K562 (cell line): ENCODE results near the gene PREX1. TPM values are rescaled to one million over a fixed set of nuclear protein-coding genes. Genes with fewer than 3 reads are reported as not detected.

Source experiments
- ATAC-seq: fragments of 200-7000 bp; cut with Tn5 transposase; 3 replicates; pipeline ENCODE4 v1.9.1; 2020; ENCODE audit warnings: moderate library complexity
- BruUV-seq: library from RNA; stranded (reverse); fragments of 400-500 nt; replicated peaks from 2 replicates; lab custom pipeline; 2021; lab: Mats Ljungman, UMichigan
- CTCF ChIA-PET: fragments of 300-600 bp; formaldehyde crosslinking; extraction: SDS; loops from one replicate; lab custom pipeline; 2021; ENCODE audit warnings: low intra/inter-chr PET ratio; lab: Yijun Ruan, JAX
- POLR2A ChIA-PET: fragments of 300-600, 350-650 bp; sonication (Branson Sonifier 250); formaldehyde crosslinking; extraction: SDS; loops from one replicate; lab custom pipeline; 2021; ENCODE audit warnings: antibody characterized with exemption, inconsistent platforms; lab: Yijun Ruan, JAX
- DNase-seq, 4 experiments: peaks; one replicate each; pipeline versions ENCODE4 v3.0.0 to v3.0.0-alpha.2; 2011 to 2018; ENCODE audit warnings: low spot score in 3 of 4, mixed read lengths in 3 of 4; ENCODE audit errors: extremely low read depth in 1 of 4
- FAIRE-seq: peaks from 2 replicates; lab custom pipeline; 2011; peaks lifted over from hg19 to GRCh38; lab: Jason Lieb, UNC
- H2AFZ ChIP-seq: 2 replicates; pipeline ENCODE4 v1.6.0; 2011; ENCODE audit warnings: low read depth, low read length, control low read depth, inconsistent platforms
- H3K27ac ChIP-seq: fragments of 200-600 bp; 3 replicates; pipeline ENCODE4 v1.8.0; 2011; ENCODE audit warnings: low read depth, mild to moderate bottlenecking, control low read depth, inconsistent platforms, low read length, moderate library complexity, mixed read lengths; ENCODE audit errors: extremely low read depth
- H3K27me3 ChIP-seq, 2 experiments: fragments of 300-600 bp in 1 of 2; 2 replicates in 1 of 2; 3 replicates in 1 of 2; pipeline versions ENCODE4 v1.6.0 to v1.8.0; 2011; ENCODE audit warnings: inconsistent platforms in 2 of 2, low read length in 2 of 2, mild to moderate bottlenecking in 1 of 2, mixed read lengths in 1 of 2, moderate library complexity in 1 of 2; ENCODE audit not compliant: control insufficient read depth in 2 of 2, insufficient read depth in 2 of 2
- H3K36me3 ChIP-seq: fragments of 300-600 bp; 3 replicates; pipeline ENCODE4 v1.8.0; 2011; ENCODE audit warnings: mild to moderate bottlenecking, low read length, inconsistent platforms; ENCODE audit not compliant: control insufficient read depth, insufficient read depth
- H3K4me1 ChIP-seq, 2 experiments: fragments of 200-600 bp in 1 of 2; replicated peaks in 1 of 2; 2 replicates in 1 of 2; 3 replicates in 1 of 2; pipeline versions ENCODE4 v1.5.1 to v1.8.0; 2011; ENCODE audit warnings: inconsistent platforms in 2 of 2, low read length in 2 of 2, mild to moderate bottlenecking in 1 of 2, mixed read lengths in 1 of 2, moderate library complexity in 1 of 2; ENCODE audit not compliant: control insufficient read depth in 2 of 2, insufficient read depth in 2 of 2
- H3K4me2 ChIP-seq: 2 replicates; pipeline ENCODE4 v1.6.1; 2011; ENCODE audit warnings: low read length, control low read depth, inconsistent platforms, mixed read lengths; ENCODE audit not compliant: insufficient read depth
- H3K4me3 ChIP-seq: fragments of 200-600 bp; sonication (generic), shearing (Covaris generic); 2 replicates; pipeline ENCODE4 v1.5.1; 2016; ENCODE audit warnings: control low read depth, inconsistent platforms
- H3K79me2 ChIP-seq: fragments of 200-600 bp; 3 replicates; pipeline ENCODE4 v1.8.0; 2011; ENCODE audit warnings: low read length, inconsistent platforms; ENCODE audit not compliant: control insufficient read depth, insufficient read depth
- H3K9ac ChIP-seq, 2 experiments: 2 replicates each; pipeline versions ENCODE4 v1.6.0 to v1.6.1; 2011; ENCODE audit warnings: low read depth in 2 of 2, low read length in 2 of 2, control low read depth in 1 of 2, inconsistent platforms in 1 of 2, mild to moderate bottlenecking in 1 of 2, mixed read lengths in 1 of 2; ENCODE audit not compliant: insufficient read depth in 1 of 2
- H3K9me1 ChIP-seq: one replicate; pipeline ENCODE4 v1.6.0; 2011; ENCODE audit warnings: inconsistent platforms, mild to moderate bottlenecking, low read length, moderate library complexity; ENCODE audit not compliant: control insufficient read depth, insufficient read depth
- H3K9me3 ChIP-seq: replicated peaks from 2 replicates; pipeline ENCODE4 v1.5.1; 2011; ENCODE audit warnings: low read depth, low read length, inconsistent platforms; ENCODE audit not compliant: control insufficient read depth, insufficient read depth
- H4K20me1 ChIP-seq: replicated peaks from 2 replicates; pipeline ENCODE4 v1.6.1; 2011; ENCODE audit warnings: low read length, inconsistent platforms, mixed read lengths; ENCODE audit not compliant: control insufficient read depth, insufficient read depth
- ARID4B ChIP-seq: sonication (generic); formaldehyde crosslinking; IDR thresholded peaks from 2 replicates; pipeline ENCODE4 v1.8.0; 2022; ENCODE audit warnings: mild to moderate bottlenecking, missing genetic modification reagents
- HDGF ChIP-seq: fragments of 450-650 bp; IDR thresholded peaks from 2 replicates; pipeline ENCODE4 v1.6.1; 2016
- LEF1 ChIP-seq: fragments of 450-650 bp; IDR thresholded peaks from 2 replicates; pipeline ENCODE4 v1.6.1; 2016; ENCODE audit warnings: mild to moderate bottlenecking
- MED1 ChIP-seq: sonication (generic); formaldehyde crosslinking; IDR thresholded peaks from 2 replicates; pipeline ENCODE4 v1.8.1; 2023; ENCODE audit warnings: missing genetic modification reagents, borderline replicate concordance
- NR4A1 ChIP-seq, 2 experiments: fragments of 250-450 bp in 1 of 2; fragments of 450-650 bp in 1 of 2; sonication (Bioruptor Pico) in 1 of 2; IDR thresholded peaks; 2 replicates each; pipeline versions ENCODE4 v1.4.0 to v1.6.1; 2016 to 2020; ENCODE audit warnings: mild to moderate bottlenecking in 2 of 2, missing compliant biosample characterization in 1 of 2, missing genetic modification characterization in 1 of 2, moderate library complexity in 1 of 2
- PHF8 ChIP-seq: fragments of 200-600 bp; sonication (generic); IDR thresholded peaks from 2 replicates; pipeline ENCODE4 v1.6.1; 2012; ENCODE audit warnings: mixed run types, mild to moderate bottlenecking, inconsistent platforms, low read length, moderate library complexity, borderline replicate concordance
- TFE3 ChIP-seq: fragments of 450-650 bp; formaldehyde crosslinking; IDR thresholded peaks from 2 replicates; pipeline ENCODE4 v1.4.0; 2020; ENCODE audit warnings: mild to moderate bottlenecking, mixed read lengths
- ZBTB26 ChIP-seq: fragments of 450-650 bp; formaldehyde crosslinking; IDR thresholded peaks from 2 replicates; pipeline ENCODE4 v1.4.0; 2022; ENCODE audit warnings: missing genetic modification characterization
- ZNF224 ChIP-seq: sonication (generic); formaldehyde crosslinking; IDR thresholded peaks from 2 replicates; pipeline ENCODE4 v1.8.0; 2022; ENCODE audit warnings: mild to moderate bottlenecking, missing genetic modification reagents
- ZNF311 ChIP-seq: fragments of 250-450 bp; sonication (Bioruptor Pico); IDR thresholded peaks from 2 replicates; pipeline ENCODE4 v1.4.0; 2020; ENCODE audit warnings: mild to moderate bottlenecking, moderate library complexity
- ZNF551 ChIP-seq: fragments of 250-450 bp; sonication (Bioruptor Pico); IDR thresholded peaks from 2 replicates; pipeline ENCODE4 v1.5.0; 2021; ENCODE audit warnings: mild to moderate bottlenecking, moderate library complexity
- ZNF76 ChIP-seq: fragments of 250-450 bp; sonication (Bioruptor Pico); IDR thresholded peaks from 2 replicates; pipeline ENCODE4 v1.4.0; 2020; ENCODE audit warnings: mild to moderate bottlenecking, moderate library complexity, borderline replicate concordance
- WGBS: fragments of 100-300 bp; shearing (Covaris generic); methylation state at CpG from one replicate; pipeline ENCODE4 v1.1.6; 2016; ENCODE audit warnings: low coverage, mixed read lengths; ENCODE audit not compliant: insufficient coverage; ENCODE audit errors: missing lambda C conversion rate; 5-methylcytosine and 5-hydroxymethylcytosine counted together
- in situ Hi-C: fragments of 300-500 bp; cut with MboI; formaldehyde crosslinking; loops from 4 replicates; pipeline ENCODE4 v1.15.0; 2018; ENCODE audit warnings: inconsistent platforms, mixed read lengths
- intact Hi-C: fragments of 100-400 bp; cut with micrococcal nuclease; formaldehyde crosslinking; loops from 2 replicates; pipeline ENCODE4 v1.14.2; 2022
- polyA plus RNA-seq, 8 experiments: library from polyadenylated mRNA; depleted of rRNA in 4 of 8; stranded (reverse) in 5 of 8; unstranded in 3 of 8; fragments of >200 nt; fragmentation: Nextera tagmentation in 2 of 8; fragmentation: Illumina TruSeq in 1 of 8; extraction: Ambion mirVana in 2 of 8; extraction: Trizol in 1 of 8; gene quantifications; 2 replicates each; pipeline versions ENCODE4 v1.2.1 to v1.2.3, GENCODE V29; 2011 to 2014; ENCODE audit warnings: inconsistent platforms in 1 of 8, missing spikeins in 1 of 8
- total RNA-seq, 7 experiments: library from RNA; depleted of rRNA in 6 of 7; stranded (reverse); fragments of >200 nt in 6 of 7; fragmentation: Illumina TruSeq in 2 of 7; extraction: Trizol in 2 of 7; gene quantifications; 2 replicates each; pipeline versions ENCODE4 v1.2.1 to v1.2.3, GENCODE V29; 2011 to 2021; ENCODE audit warnings: low replicate concordance in 1 of 7

The PREX1 gene
- total and polyA plus RNA-seq, 9 of the 15 experiments (the other 6 are each of a cell fraction or from before 2014, with no cell fraction given): 0.37 to 10.4 (median 4.8) TPM

- TF ChIP-seq PHF8: no peak
- TF ChIP-seq ZNF311 (CRISPR knock-in tag): no peak
Measured at GRCh38 chr20:48592107-48592940, 235.5 kb downstream of the PREX1 start (continued).

- Histone ChIP-seq H4K20me1 (peaks cover 7% of the 10 kb centered on the region; the same call in 1 of the 2 replicates), H3K27me3 (peaks cover 16 to 38% of the 10 kb centered on the region in 2 experiments), H3K4me2 (no peak overlapping the region), H3K4me1 (no peaks in the 10 kb centered on the region; a peak in 1 of 5 replicates), H3K9ac (no peak overlapping the region), H3K9me3 (no peaks in the 10 kb centered on the region), H3K4me3 (no peak overlapping the region), H2AFZ (no peak overlapping the region), H3K36me3 (no peaks in the 10 kb centered on the region), H3K27ac (no peak overlapping the region), H3K79me2 (no peaks in the 10 kb centered on the region), H3K9me1 (no peaks in the 10 kb centered on the region)
- WGBS: 2% methylated on average over 8 of the region's 8 CpGs
- no TSS peak for BruUV-seq
- ChIA-PET POLR2A (no interaction called here), CTCF (no interaction called here)
- DNase-seq (no peak), FAIRE-seq (no peak), ATAC-seq (no peak)
- intact Hi-C loops: no loop called here
- in situ Hi-C loops: no loop called here
- TF ChIP-seq ZNF224 (CRISPR knock-in tag): no peak
- no peak for TF ChIP-seq HDGF
- no peak for TF ChIP-seq ARID4B
- no peak for TF ChIP-seq MED1 (CRISPR knock-in tag)
- no peak for TF ChIP-seq ZNF76 (CRISPR knock-in tag)
- no peak for TF ChIP-seq TFE3 (CRISPR knock-in tag)
- no peak for TF ChIP-seq ZNF551 (CRISPR knock-in tag)
- no peak for TF ChIP-seq ZBTB26 (CRISPR knock-in tag)
- no peak for TF ChIP-seq LEF1
- no peak for TF ChIP-seq NR4A1 (CRISPR knock-in tag; IDR thresholded peaks at IDR 0.05)
- no peak for TF ChIP-seq NR4A1 (tag; IDR thresholded peaks at IDR 0.05)
Measured at GRCh38 chr20:48586730-48587129, 241.1 kb downstream of the PREX1 start.
